ENCODE results near the gene DOCK11. TPM values are rescaled to one million over a fixed set of nuclear protein-coding genes. Genes with fewer than 3 reads are reported as not detected.
"Not testable (repeated sequence)": the region's sequence is repeated elsewhere in the genome, so short reads cannot be mapped to it uniquely, and the experiment has no call there.

DOCK11 gene
- total RNA-seq, 2 donors from 2014 or later = 3.1 to 3.4 TPM

DNA sequence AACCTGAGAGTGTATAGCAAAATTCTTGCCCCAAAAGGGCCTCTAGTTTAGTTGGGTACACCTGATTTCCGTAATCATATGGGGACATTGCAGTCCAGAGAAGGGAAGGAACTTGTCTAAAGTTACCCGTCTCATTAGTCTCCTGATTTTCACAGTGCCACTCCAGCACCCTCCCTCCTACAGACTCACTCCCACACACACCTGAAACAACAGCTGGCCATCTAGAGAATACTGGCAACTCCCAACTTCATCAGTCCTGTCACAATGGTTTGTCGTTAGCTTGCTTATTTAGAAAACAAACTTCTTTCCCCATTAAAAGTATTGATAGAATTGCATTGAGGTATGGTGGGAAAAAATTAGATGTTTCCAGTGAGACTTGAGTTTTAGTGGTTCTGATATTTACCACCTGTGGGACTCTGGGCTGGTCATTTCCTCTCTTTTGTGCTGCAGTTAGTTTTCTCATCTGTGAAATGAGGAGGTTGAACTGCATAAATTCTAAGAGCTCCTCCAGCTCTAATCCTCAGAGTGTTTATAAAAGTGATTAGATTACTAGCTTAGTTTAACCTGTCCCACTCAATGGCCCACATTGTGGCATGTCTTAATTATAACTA, 233.5 kb downstream of the DOCK11 start:
- peak overlapping the region; percentile 70 for H3K4me3 Mint-ChIP-seq
- TF ChIP-seq, protein P1, sequence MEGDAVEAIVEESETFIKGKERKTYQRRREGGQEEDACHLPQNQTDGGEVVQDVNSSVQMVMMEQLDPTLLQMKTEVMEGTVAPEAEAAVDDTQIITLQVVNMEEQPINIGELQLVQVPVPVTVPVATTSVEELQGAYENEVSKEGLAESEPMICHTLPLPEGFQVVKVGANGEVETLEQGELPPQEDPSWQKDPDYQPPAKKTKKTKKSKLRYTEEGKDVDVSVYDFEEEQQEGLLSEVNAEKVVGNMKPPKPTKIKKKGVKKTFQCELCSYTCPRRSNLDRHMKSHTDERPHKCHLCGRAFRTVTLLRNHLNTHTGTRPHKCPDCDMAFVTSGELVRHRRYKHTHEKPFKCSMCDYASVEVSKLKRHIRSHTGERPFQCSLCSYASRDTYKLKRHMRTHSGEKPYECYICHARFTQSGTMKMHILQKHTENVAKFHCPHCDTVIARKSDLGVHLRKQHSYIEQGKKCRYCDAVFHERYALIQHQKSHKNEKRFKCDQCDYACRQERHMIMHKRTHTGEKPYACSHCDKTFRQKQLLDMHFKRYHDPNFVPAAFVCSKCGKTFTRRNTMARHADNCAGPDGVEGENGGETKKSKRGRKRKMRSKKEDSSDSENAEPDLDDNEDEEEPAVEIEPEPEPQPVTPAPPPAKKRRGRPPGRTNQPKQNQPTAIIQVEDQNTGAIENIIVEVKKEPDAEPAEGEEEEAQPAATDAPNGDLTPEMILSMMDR (conservative IDR thresholded peaks at IDR 0.05) = no peak

DNA sequence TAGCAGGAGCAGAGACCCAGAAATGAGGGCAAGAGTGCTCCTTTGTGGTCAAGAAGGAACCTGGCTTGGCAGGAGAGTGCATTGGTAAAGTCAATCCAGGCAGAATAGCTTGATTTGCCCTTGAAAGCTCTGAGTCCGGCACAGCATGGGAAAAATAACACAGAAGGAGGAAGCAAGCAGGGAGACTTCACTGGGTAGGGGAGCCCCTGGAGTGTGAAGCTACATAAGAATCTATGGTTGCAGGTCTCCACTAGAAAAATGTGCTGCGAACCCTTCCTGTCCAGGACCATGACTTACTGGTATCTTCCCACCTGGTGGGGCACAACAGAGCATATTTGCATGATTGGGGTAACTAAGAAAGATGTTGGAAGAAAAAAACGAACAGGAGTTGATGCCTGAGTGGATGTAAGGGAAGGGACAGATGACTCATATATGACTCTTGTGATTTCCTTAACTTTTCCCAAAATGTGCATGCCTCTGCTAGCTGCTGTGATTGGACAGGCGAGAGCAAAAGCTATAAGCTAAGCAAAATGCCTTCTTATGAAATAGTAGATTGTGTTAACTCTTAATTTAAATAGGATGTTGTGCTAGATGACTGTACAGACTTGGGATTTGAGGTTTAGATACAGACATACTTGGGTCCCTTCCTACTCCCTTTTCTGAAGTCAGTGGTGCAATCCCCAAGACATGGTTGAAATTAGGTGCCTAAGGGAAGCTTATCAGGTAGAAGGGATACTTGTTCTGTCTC, 235.1 kb downstream of the DOCK11 start:
- DNase-seq = no peak
- no peaks in the 10 kb centered on the region for H3K36me3 ChIP-seq (ENCODE audit: control insufficient read depth, insufficient read depth, low read length)
- peaks cover 1% of the 10 kb centered on the region for H3K36me3 Mint-ChIP-seq (ENCODE audit: low read depth)
- no peak overlapping the region for H3K27ac ChIP-seq (ENCODE audit: low read depth, low read length)
- no peak overlapping the region for H3K9ac ChIP-seq (ENCODE audit: extremely low read depth, low read length, poor library complexity, severe bottlenecking)
- TF ChIP-seq, protein P1 (conservative IDR thresholded peaks at IDR 0.05) = no peak
- WGBS, 2 experiments (ENCODE audit: insufficient coverage in 1 of 2, insufficient read length in 1 of 2) = 47 to 69% methylated on average over 2 to 4 of the region's 4 CpGs
- H3K4me1 Mint-ChIP-seq = peaks cover 27% of the 10 kb centered on the region
- H3K4me3 Mint-ChIP-seq = no peak overlapping the region
- H3K27me3 ChIP-seq (ENCODE audit: control insufficient read depth, insufficient read depth, low read length, poor library complexity, severe bottlenecking) = no peaks in the 10 kb centered on the region
- no peaks in the 10 kb centered on the region for H3K4me1 ChIP-seq (ENCODE audit: control insufficient read depth, insufficient read depth, low read length)
- peaks cover 11% of the 10 kb centered on the region for H3K9me3 ChIP-seq (ENCODE audit: control insufficient read depth, low read length)
- no peaks in the 10 kb centered on the region for H3K27me3 Mint-ChIP-seq (ENCODE audit: insufficient read depth)
- H3K4me3 ChIP-seq (ENCODE audit: low read length) = no peak overlapping the region
- H3K27ac Mint-ChIP-seq = no peak overlapping the region
- peaks cover 51% of the 10 kb centered on the region for H3K9me3 Mint-ChIP-seq

More for the DNA sequence above, 233.5 kb downstream of the DOCK11 start:
- Mint-ChIP-seq H3K36me3 (ENCODE audit: low read depth) (peaks cover 1% of the 10 kb centered on the region), H3K9me3 (peaks cover 54% of the 10 kb centered on the region), H3K27ac (no peak overlapping the region), H3K4me1 (peaks cover 33% of the 10 kb centered on the region), H3K27me3 (ENCODE audit: insufficient read depth) (no peaks in the 10 kb centered on the region)
- 88% methylated on average over 1 of the region's 3 CpGs; no CpG with 5 or more reads in 1 of the 2 experiments for WGBS, 2 experiments (ENCODE audit: insufficient coverage in 1 of 2, insufficient read length in 1 of 2)
- Histone ChIP-seq H3K36me3 (ENCODE audit: control insufficient read depth, insufficient read depth, low read length) (no peaks in the 10 kb centered on the region), H3K9me3 (ENCODE audit: control insufficient read depth, low read length) (peaks cover 11% of the 10 kb centered on the region), H3K4me3 (ENCODE audit: low read length) (peak overlapping the region; percentile 81), H3K9ac (ENCODE audit: extremely low read depth, low read length, poor library complexity, severe bottlenecking) (no peak overlapping the region), H3K27ac (ENCODE audit: low read depth, low read length) (no peak overlapping the region), H3K27me3 (ENCODE audit: control insufficient read depth, insufficient read depth, low read length, poor library complexity, severe bottlenecking) (no peaks in the 10 kb centered on the region), H3K4me1 (ENCODE audit: control insufficient read depth, insufficient read depth, low read length) (no peaks in the 10 kb centered on the region)
- DNase-seq = no peak

DNA sequence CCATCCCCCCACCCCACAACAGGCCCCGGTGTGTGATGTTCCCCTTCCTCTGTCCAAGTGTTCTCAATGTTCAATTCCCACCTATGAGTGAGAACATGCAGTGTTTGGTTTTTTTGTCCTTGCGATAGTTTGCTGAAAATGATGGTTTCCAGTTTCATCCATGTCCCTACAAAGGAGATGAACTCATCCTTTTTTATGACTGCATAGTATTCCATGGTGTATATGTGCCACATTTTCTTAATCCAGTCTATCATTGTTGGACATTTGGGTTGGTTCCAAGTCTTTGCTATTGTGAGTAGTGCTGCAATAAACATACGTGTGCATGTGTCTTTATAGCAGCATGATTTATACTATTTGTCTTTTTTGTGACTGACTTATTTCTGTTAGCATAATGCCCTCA, 236.9 kb downstream of the DOCK11 start:
- H3K9ac ChIP-seq (ENCODE audit: extremely low read depth, low read length, poor library complexity, severe bottlenecking); H3K27me3 Mint-ChIP-seq (ENCODE audit: insufficient read depth); H3K36me3 ChIP-seq (ENCODE audit: control insufficient read depth, insufficient read depth, low read length); H3K36me3 Mint-ChIP-seq (ENCODE audit: low read depth); H3K27ac ChIP-seq (ENCODE audit: low read depth, low read length); H3K4me3 ChIP-seq (ENCODE audit: low read length); H3K27me3 ChIP-seq (ENCODE audit: control insufficient read depth, insufficient read depth, low read length, poor library complexity, severe bottlenecking); H3K4me3 Mint-ChIP-seq; H3K27ac Mint-ChIP-seq; H3K4me1 ChIP-seq (ENCODE audit: control insufficient read depth, insufficient read depth, low read length); H3K9me3 ChIP-seq (ENCODE audit: control insufficient read depth, low read length); DNase-seq: not testable (repeated sequence)
- Mint-ChIP-seq H3K9me3 (peaks cover 62% of the 10 kb centered on the region), H3K4me1 (peaks cover 24% of the 10 kb centered on the region)
- no CpG with 5 or more reads among the region's 3 CpGs for WGBS, 2 experiments (ENCODE audit: insufficient coverage in 1 of 2, insufficient read length in 1 of 2)
